ENCODE measurements around the gene DOHH. TPM values are rescaled to one million over a fixed set of nuclear protein-coding genes. Genes with fewer than 3 reads are reported as not detected.

The DOHH gene
- total RNA-seq, 1 experiment from 2014 or later: 24.9 TPM

DNA sequence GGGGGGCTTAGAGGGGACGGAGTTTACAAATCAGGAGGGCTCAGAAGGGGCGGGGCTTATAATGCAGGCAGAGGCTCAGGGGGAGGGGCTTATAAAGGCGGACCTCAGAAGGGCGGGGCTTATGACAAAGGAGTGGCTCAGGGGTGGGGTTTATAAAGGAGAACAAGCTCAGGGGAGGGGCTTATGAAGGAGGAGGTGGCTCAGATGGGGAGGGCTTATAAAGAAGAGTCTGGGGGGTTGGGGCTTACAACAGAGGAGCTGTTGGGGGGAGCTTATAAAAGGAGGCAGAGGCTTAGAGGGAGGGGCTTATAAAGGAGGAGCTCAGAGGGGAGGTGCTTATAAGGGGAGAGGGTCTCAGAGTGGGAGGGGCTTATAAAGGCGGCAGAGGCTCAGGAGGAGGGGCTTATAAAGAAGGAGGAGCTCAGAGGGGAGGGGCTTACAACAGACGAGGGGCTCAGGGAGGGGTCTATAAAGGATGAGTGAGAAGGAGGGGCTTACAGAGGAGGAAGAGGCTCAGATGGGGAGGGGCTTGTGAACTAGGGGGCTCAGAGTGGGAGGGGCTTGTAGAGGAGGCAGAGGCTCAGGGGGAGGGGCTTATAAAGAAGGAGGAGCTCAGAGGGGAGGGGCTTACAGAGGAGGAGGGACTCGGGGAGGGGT, 21.2 kb downstream of the DOHH start:
- DNase-seq (ENCODE audit: low read depth, low spot score) (no peak), ATAC-seq (no peak; the same call in 1 of the 2 replicates)
- H3K4me3 ChIP-seq (ENCODE audit: low read depth in 2 of 2, low read length in 2 of 2): no peak overlapping the region
- TF ChIP-seq, protein P1, sequence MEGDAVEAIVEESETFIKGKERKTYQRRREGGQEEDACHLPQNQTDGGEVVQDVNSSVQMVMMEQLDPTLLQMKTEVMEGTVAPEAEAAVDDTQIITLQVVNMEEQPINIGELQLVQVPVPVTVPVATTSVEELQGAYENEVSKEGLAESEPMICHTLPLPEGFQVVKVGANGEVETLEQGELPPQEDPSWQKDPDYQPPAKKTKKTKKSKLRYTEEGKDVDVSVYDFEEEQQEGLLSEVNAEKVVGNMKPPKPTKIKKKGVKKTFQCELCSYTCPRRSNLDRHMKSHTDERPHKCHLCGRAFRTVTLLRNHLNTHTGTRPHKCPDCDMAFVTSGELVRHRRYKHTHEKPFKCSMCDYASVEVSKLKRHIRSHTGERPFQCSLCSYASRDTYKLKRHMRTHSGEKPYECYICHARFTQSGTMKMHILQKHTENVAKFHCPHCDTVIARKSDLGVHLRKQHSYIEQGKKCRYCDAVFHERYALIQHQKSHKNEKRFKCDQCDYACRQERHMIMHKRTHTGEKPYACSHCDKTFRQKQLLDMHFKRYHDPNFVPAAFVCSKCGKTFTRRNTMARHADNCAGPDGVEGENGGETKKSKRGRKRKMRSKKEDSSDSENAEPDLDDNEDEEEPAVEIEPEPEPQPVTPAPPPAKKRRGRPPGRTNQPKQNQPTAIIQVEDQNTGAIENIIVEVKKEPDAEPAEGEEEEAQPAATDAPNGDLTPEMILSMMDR (IDR thresholded peaks at IDR 0.05): no peak
- no peak for TF ChIP-seq POLR2AphosphoS5 (IDR thresholded peaks at IDR 0.05; ENCODE audit: low read depth, low read length)
- no peak for TF ChIP-seq SIN3A (IDR thresholded peaks at IDR 0.05; ENCODE audit: borderline replicate concordance, insufficient read depth, low read depth, low read length)
- TF ChIP-seq, protein P2, sequence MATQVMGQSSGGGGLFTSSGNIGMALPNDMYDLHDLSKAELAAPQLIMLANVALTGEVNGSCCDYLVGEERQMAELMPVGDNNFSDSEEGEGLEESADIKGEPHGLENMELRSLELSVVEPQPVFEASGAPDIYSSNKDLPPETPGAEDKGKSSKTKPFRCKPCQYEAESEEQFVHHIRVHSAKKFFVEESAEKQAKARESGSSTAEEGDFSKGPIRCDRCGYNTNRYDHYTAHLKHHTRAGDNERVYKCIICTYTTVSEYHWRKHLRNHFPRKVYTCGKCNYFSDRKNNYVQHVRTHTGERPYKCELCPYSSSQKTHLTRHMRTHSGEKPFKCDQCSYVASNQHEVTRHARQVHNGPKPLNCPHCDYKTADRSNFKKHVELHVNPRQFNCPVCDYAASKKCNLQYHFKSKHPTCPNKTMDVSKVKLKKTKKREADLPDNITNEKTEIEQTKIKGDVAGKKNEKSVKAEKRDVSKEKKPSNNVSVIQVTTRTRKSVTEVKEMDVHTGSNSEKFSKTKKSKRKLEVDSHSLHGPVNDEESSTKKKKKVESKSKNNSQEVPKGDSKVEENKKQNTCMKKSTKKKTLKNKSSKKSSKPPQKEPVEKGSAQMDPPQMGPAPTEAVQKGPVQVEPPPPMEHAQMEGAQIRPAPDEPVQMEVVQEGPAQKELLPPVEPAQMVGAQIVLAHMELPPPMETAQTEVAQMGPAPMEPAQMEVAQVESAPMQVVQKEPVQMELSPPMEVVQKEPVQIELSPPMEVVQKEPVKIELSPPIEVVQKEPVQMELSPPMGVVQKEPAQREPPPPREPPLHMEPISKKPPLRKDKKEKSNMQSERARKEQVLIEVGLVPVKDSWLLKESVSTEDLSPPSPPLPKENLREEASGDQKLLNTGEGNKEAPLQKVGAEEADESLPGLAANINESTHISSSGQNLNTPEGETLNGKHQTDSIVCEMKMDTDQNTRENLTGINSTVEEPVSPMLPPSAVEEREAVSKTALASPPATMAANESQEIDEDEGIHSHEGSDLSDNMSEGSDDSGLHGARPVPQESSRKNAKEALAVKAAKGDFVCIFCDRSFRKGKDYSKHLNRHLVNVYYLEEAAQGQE (IDR thresholded peaks at IDR 0.05; ENCODE audit: insufficient read depth in 1 of 2, low read depth in 2 of 2, low read length in 1 of 2): no peak
- no peaks in the 10 kb centered on the region for H3K4me1 ChIP-seq (ENCODE audit: control insufficient read depth, insufficient read depth, low read length)
- intact Hi-C loops (cut with micrococcal nuclease; ENCODE audit: unreplicated experiment): no loop called here
- H3K27ac ChIP-seq (ENCODE audit: low read length): no peak overlapping the region
- H3K36me3 ChIP-seq (ENCODE audit: control insufficient read depth, insufficient read depth, low read length): no peaks in the 10 kb centered on the region
- POLR2A ChIA-PET: no interaction called here
- in situ Hi-C loops (cut with HindIII; ENCODE audit: low pct_unique_long_range_greater_than_20kb, low sequenced_read_pairs): no loop called here
- no TSS peak for BruUV-seq (replicated peaks)
- H3K27me3 ChIP-seq (ENCODE audit: control insufficient read depth, insufficient read depth, low read length): no peaks in the 10 kb centered on the region
- H3K9me3 ChIP-seq (ENCODE audit: control insufficient read depth, insufficient read depth, low read depth, low read length): no peaks in the 10 kb centered on the region
- CTCF ChIA-PET: interaction anchor here (0.6 to 1.2 kb wide), 6 partner anchors 8 to 831 kb away, joined by 4 to 12 read pairs (median 6); no protein-coding TSS in a partner anchor

DNA sequence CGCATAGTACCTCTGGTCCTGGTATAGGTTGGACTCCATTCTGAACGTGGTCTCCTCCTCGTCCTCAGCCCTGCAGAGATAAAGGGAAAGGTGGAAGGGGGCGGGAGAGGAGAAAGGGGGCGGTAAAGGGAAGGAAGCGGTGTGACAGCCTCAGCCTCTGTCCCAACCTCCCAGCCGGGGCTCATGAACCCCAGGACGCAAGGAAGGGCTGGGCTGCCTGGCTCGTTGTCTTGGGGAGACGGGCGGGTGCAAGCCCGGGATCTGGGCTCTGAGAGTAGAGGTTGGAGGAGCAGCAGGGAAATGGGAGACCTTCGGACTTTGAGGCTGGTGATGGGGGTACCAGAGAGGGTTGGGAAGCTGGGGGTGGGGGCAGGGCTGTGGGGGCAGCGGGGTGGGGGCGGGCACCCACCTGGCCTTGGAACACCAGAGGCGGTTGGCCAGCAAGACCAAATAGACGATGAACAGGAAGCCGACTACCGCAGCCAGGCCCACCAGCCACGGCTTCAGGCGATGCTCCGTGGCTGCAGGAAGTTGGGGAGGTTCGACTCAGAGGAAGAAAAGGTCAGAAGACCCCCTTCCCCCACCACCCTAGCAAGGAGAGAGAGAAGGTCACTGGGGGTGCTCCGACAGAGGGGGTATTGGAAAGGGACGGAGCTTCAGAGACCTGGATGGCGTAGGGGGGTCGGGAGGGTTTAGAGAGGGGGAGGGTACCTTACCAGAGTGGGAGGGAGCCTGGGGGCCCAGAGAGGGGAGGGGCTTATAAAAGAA, 21.9 kb downstream of the DOHH start:
- ATAC-seq (no peak), DNase-seq (ENCODE audit: low read depth, low spot score) (no peak)
- CTCF ChIA-PET: interaction anchor here (0.7 to 1.2 kb wide), 3 partner anchors 174 to 203 kb away, joined by 4 to 11 read pairs (median 4); no protein-coding TSS in a partner anchor
- POLR2A ChIA-PET: no interaction called here
- Histone ChIP-seq H3K4me3 (ENCODE audit: low read depth in 2 of 2, low read length in 2 of 2) (no peak overlapping the region), H3K27me3 (ENCODE audit: control insufficient read depth, insufficient read depth, low read length) (no peaks in the 10 kb centered on the region), H3K36me3 (ENCODE audit: control insufficient read depth, insufficient read depth, low read length) (no peaks in the 10 kb centered on the region), H3K9me3 (ENCODE audit: control insufficient read depth, insufficient read depth, low read depth, low read length) (no peaks in the 10 kb centered on the region), H3K4me1 (ENCODE audit: control insufficient read depth, insufficient read depth, low read length) (no peaks in the 10 kb centered on the region), H3K27ac (ENCODE audit: low read length) (no peak overlapping the region)
- no TSS peak for BruUV-seq (replicated peaks)
- TF ChIP-seq, protein P2 (IDR thresholded peaks at IDR 0.05; ENCODE audit: insufficient read depth in 1 of 2, low read depth in 2 of 2, low read length in 1 of 2): no peak
- TF ChIP-seq TCF7L2 (IDR thresholded peaks at IDR 0.05; ENCODE audit: low read depth, low read length): no peak
- TF ChIP-seq, protein P1 (IDR thresholded peaks at IDR 0.05): no peak
- no peak for TF ChIP-seq SIN3A (IDR thresholded peaks at IDR 0.05; ENCODE audit: borderline replicate concordance, insufficient read depth, low read depth, low read length)
- no peak for TF ChIP-seq POLR2AphosphoS5 (IDR thresholded peaks at IDR 0.05; ENCODE audit: low read depth, low read length)
- in situ Hi-C loops (cut with HindIII; ENCODE audit: low pct_unique_long_range_greater_than_20kb, low sequenced_read_pairs) (no loop called here), intact Hi-C loops (cut with micrococcal nuclease; ENCODE audit: unreplicated experiment) (no loop called here)

Measured in Panc1 (cell line).